ENCODE results near the gene FTSJ1. TPM values are rescaled to one million over a fixed set of nuclear protein-coding genes. Genes with fewer than 3 reads are reported as not detected.
A peak's percentile ranks its signal among the peaks of the same experiment; 100 is the strongest.

The FTSJ1 gene
- total and polyA plus RNA-seq, 5 donors = 19.9 to 25.5 (median 21.2) TPM

- 91% methylated on average over 3 of the region's 3 CpGs for WGBS
- Histone ChIP-seq H3K27me3 (ENCODE audit: control insufficient read depth, insufficient read depth) (no peaks in the 10 kb centered on the region), H3K9me3 (ENCODE audit: control insufficient read depth, low read length) (no peaks in the 10 kb centered on the region), H3K4me1 (ENCODE audit: control insufficient read depth, insufficient read depth, low read length) (no peaks in the 10 kb centered on the region), H3K27ac (ENCODE audit: low read length) (no peak overlapping the region), H3K4me3 (ENCODE audit: low read length) (no peak overlapping the region)
- intact Hi-C loops (cut with DNase I) = no loop called here
- no peak for ATAC-seq
- DNase-seq = no peak
Observed at GRCh38 chrX:48480583-48480982, 4.6 kb downstream of the FTSJ1 start.

GRCh38 chrX:48482526-48482925, 6.5 kb downstream of the FTSJ1 start:
- H3K4me1 ChIP-seq (ENCODE audit: control insufficient read depth, insufficient read depth, low read length) = no peaks in the 10 kb centered on the region
- 73% methylated on average over 7 of the region's 7 CpGs for WGBS
- ATAC-seq (no peak), DNase-seq (no peak)
- no peak overlapping the region for H3K27ac ChIP-seq (ENCODE audit: low read length)
- no peaks in the 10 kb centered on the region for H3K27me3 ChIP-seq (ENCODE audit: control insufficient read depth, insufficient read depth)
- no peak overlapping the region for H3K4me3 ChIP-seq (ENCODE audit: low read length)
- intact Hi-C loops (cut with DNase I) = no loop called here
- H3K9me3 ChIP-seq (ENCODE audit: control insufficient read depth, low read length) = no peaks in the 10 kb centered on the region

- H3K27me3 ChIP-seq (ENCODE audit: control insufficient read depth, insufficient read depth) = no peaks in the 10 kb centered on the region
- peak in 1 of 2 donors; percentile 10 for ATAC-seq
- 88% methylated on average over 10 of the region's 10 CpGs for WGBS
- intact Hi-C loops (cut with DNase I) = no loop called here
- no peak overlapping the region for H3K27ac ChIP-seq (ENCODE audit: low read length)
- H3K9me3 ChIP-seq (ENCODE audit: control insufficient read depth, low read length) = no peaks in the 10 kb centered on the region
- no peaks in the 10 kb centered on the region for H3K4me1 ChIP-seq (ENCODE audit: control insufficient read depth, insufficient read depth, low read length)
- no peak overlapping the region for H3K4me3 ChIP-seq (ENCODE audit: low read length)
- no peak for DNase-seq
Observed at GRCh38 chrX:48487362-48487798, 11.4 kb downstream of the FTSJ1 start.

- H3K27ac ChIP-seq (ENCODE audit: low read length) = no peak overlapping the region
- 81% methylated on average over 3 of the region's 3 CpGs for WGBS
Observed at GRCh38 chrX:48488034-48488433, 12.0 kb downstream of the FTSJ1 start.

GRCh38 chrX:48489296-48489695, 13.3 kb downstream of the FTSJ1 start:
- Histone ChIP-seq H3K27ac (ENCODE audit: low read length) (no peak overlapping the region), H3K27me3 (ENCODE audit: control insufficient read depth, insufficient read depth) (no peaks in the 10 kb centered on the region), H3K4me1 (ENCODE audit: control insufficient read depth, insufficient read depth, low read length) (no peaks in the 10 kb centered on the region), H3K4me3 (ENCODE audit: low read length) (no peak overlapping the region), H3K9me3 (ENCODE audit: control insufficient read depth, low read length) (no peaks in the 10 kb centered on the region)
- DNase-seq (no peak), ATAC-seq (no peak)
- WGBS = 89% methylated on average over 9 of the region's 9 CpGs
- intact Hi-C loops (cut with DNase I) = no loop called here

More at GRCh38 chrX:48488034-48488433, 12.0 kb downstream of the FTSJ1 start:
- DNase-seq (no peak), ATAC-seq (no peak)
- intact Hi-C loops (cut with DNase I) = no loop called here
- H3K4me1 ChIP-seq (ENCODE audit: control insufficient read depth, insufficient read depth, low read length) = no peaks in the 10 kb centered on the region
- H3K9me3 ChIP-seq (ENCODE audit: control insufficient read depth, low read length) = no peaks in the 10 kb centered on the region
- no peaks in the 10 kb centered on the region for H3K27me3 ChIP-seq (ENCODE audit: control insufficient read depth, insufficient read depth)
- no peak overlapping the region for H3K4me3 ChIP-seq (ENCODE audit: low read length)

GRCh38 chrX:48489892-48490291, 13.9 kb downstream of the FTSJ1 start:
- H3K27me3 ChIP-seq (ENCODE audit: control insufficient read depth, insufficient read depth) = no peaks in the 10 kb centered on the region
- 65% methylated on average over 2 of the region's 2 CpGs for WGBS
- no peak for ATAC-seq
- no peaks in the 10 kb centered on the region for H3K9me3 ChIP-seq (ENCODE audit: control insufficient read depth, low read length)
- intact Hi-C loops (cut with DNase I) = loop anchor here in 1 of 4 donors (10.0 kb wide), 1 partner anchor 405 kb away; no protein-coding TSS in a partner anchor
- H3K27ac ChIP-seq (ENCODE audit: low read length) = no peak overlapping the region
- H3K4me1 ChIP-seq (ENCODE audit: control insufficient read depth, insufficient read depth, low read length) = no peaks in the 10 kb centered on the region
- no peak overlapping the region for H3K4me3 ChIP-seq (ENCODE audit: low read length)
- no peak for DNase-seq

DNA sequence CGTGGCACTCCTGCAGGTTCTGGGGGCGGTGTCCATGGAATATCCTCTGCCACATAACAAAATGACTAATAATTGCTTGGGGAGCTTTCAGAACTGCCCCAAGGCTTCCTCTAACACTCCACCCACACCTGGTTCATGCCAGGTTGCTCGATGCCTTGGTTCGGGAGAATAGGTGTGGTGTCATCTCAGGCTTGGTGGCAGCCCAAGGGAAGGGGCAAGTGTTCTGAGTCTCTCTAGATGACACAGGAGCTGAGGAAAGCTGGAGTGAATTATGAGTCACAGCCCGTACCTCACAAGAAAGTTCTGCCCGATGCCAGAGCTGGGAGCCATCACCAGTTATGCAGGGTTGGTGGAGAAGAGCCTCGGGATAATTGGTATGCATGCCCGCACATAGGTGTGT, 14.7 kb downstream of the FTSJ1 start:
- no peaks in the 10 kb centered on the region for H3K27me3 ChIP-seq (ENCODE audit: control insufficient read depth, insufficient read depth)
- ATAC-seq (no peak), DNase-seq (peak in 1 of 3 donors; percentile 3)
- intact Hi-C loops (cut with DNase I) = loop anchor here in 1 of 4 donors (10.0 kb wide), 1 partner anchor 406 kb away; no protein-coding TSS in a partner anchor
- H3K4me3 ChIP-seq (ENCODE audit: low read length) = no peak overlapping the region
- 87% methylated on average over 8 of the region's 8 CpGs for WGBS
- no peaks in the 10 kb centered on the region for H3K4me1 ChIP-seq (ENCODE audit: control insufficient read depth, insufficient read depth, low read length)
- no peak overlapping the region for H3K27ac ChIP-seq (ENCODE audit: low read length)
- no peaks in the 10 kb centered on the region for H3K9me3 ChIP-seq (ENCODE audit: control insufficient read depth, low read length)

DNA sequence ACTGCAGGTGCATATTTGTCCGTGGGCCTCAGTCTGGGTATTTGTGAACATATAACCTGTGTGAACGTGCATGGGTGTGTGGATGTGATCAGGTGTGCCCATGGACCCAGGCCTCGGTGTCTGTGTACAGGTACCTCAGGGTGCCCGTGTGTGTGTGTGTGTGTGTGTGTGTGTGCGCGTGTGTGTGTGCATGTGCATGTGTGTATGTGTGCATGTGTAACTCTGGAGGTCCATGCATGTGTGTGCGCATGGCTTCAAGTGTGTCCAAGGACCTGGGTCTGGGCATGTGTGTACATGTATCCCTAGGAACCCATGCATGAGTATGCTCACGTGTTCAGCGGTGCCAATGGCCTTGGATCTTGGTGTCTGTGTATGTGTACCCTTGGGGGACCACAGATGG, 15.8 kb downstream of the FTSJ1 start:
- Histone ChIP-seq H3K27ac (ENCODE audit: low read length) (no peak overlapping the region), H3K4me1 (ENCODE audit: control insufficient read depth, insufficient read depth, low read length) (no peaks in the 10 kb centered on the region), H3K27me3 (ENCODE audit: control insufficient read depth, insufficient read depth) (no peaks in the 10 kb centered on the region), H3K9me3 (ENCODE audit: control insufficient read depth, low read length) (no peaks in the 10 kb centered on the region), H3K4me3 (ENCODE audit: low read length) (no peak overlapping the region)
- WGBS = 91% methylated on average over 9 of the region's 9 CpGs
- intact Hi-C loops (cut with DNase I) = loop anchor here in 1 of 4 donors (10.0 kb wide), 1 partner anchor 407 kb away; no protein-coding TSS in a partner anchor
- ATAC-seq (no peak), DNase-seq (no peak)

GRCh38 chrX:48492293-48492910, 16.4 kb downstream of the FTSJ1 start:
- no peak for DNase-seq
- Histone ChIP-seq H3K4me1 (ENCODE audit: control insufficient read depth, insufficient read depth, low read length) (no peaks in the 10 kb centered on the region), H3K27ac (ENCODE audit: low read length) (no peak overlapping the region), H3K4me3 (ENCODE audit: low read length) (no peak overlapping the region), H3K9me3 (ENCODE audit: control insufficient read depth, low read length) (no peaks in the 10 kb centered on the region), H3K27me3 (ENCODE audit: control insufficient read depth, insufficient read depth) (no peaks in the 10 kb centered on the region)
- WGBS = 68% methylated on average over 7 of the region's 7 CpGs
- intact Hi-C loops (cut with DNase I) = loop anchor here in 1 of 4 donors (10.0 kb wide), 1 partner anchor 408 kb away; no protein-coding TSS in a partner anchor
- ATAC-seq = peak in 1 of 2 donors; percentile 39

DNA sequence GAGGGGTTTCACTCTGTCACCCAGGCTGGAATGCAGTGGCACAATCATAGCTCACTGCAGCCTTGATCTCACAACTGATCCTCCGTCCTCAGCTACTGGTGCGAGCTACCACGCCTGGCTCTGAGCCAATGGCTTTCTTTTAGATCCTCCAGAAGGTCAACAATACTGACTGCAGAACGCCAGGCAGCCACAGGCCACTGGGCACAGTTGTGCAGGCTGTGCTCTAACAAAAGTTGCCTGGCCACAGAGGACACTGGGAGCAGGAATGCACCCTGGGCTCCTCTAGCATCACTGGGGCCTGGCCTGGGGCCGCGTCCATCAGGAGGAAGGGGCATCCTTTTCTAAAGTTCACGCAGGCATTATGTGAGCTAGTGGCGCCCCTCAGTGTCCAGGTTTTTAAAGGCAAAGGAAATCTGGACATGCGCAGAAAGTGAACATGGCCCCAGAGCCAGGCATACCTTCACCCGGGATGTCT, 17.9 kb downstream of the FTSJ1 start:
- intact Hi-C loops (cut with DNase I) = loop anchor here in 1 of 4 donors (10.0 kb wide), 1 partner anchor 409 kb away; no protein-coding TSS in a partner anchor
- ATAC-seq = peak; percentile 25 to 47
- H3K9me3 ChIP-seq (ENCODE audit: control insufficient read depth, low read length) = no peaks in the 10 kb centered on the region

GRCh38 chrX:48496660-48497059, 20.7 kb downstream of the FTSJ1 start:
- ATAC-seq (no peak), DNase-seq (no peak)
- WGBS = 85% methylated on average over 4 of the region's 4 CpGs
- Histone ChIP-seq H3K9me3 (ENCODE audit: control insufficient read depth, low read length) (no peaks in the 10 kb centered on the region), H3K4me3 (ENCODE audit: low read length) (no peak overlapping the region), H3K27me3 (ENCODE audit: control insufficient read depth, insufficient read depth) (no peaks in the 10 kb centered on the region), H3K4me1 (ENCODE audit: control insufficient read depth, insufficient read depth, low read length) (no peaks in the 10 kb centered on the region), H3K27ac (ENCODE audit: low read length) (no peak overlapping the region)
- intact Hi-C loops (cut with DNase I) = loop anchor here in 1 of 4 donors (10.0 kb wide), 1 partner anchor 412 kb away; no protein-coding TSS in a partner anchor

More for the DNA sequence above, 17.9 kb downstream of the FTSJ1 start:
- no peak overlapping the region for H3K4me3 ChIP-seq (ENCODE audit: low read length)
- WGBS = 14% methylated on average over 10 of the region's 10 CpGs
- no peak overlapping the region for H3K27ac ChIP-seq (ENCODE audit: low read length)
- no peaks in the 10 kb centered on the region for H3K4me1 ChIP-seq (ENCODE audit: control insufficient read depth, insufficient read depth, low read length)
- no peak for DNase-seq
- H3K27me3 ChIP-seq (ENCODE audit: control insufficient read depth, insufficient read depth) = no peaks in the 10 kb centered on the region
